HEK293 (cell line): ENCODE results near the gene ZMPSTE24.

Experiments used
- CTCF ChIA-PET: fragments of 350-600 bp; formaldehyde crosslinking; extraction: SDS; loops from one replicate; lab custom pipeline; 2021; ENCODE audit warnings: antibody characterized with exemption; lab: Yijun Ruan, JAX
- POLR2A ChIA-PET: fragments of 300-600 bp; formaldehyde crosslinking; extraction: SDS; loops from one replicate; lab custom pipeline; 2020; ENCODE audit warnings: antibody characterized with exemption, inconsistent platforms; lab: Yijun Ruan, JAX
- H3K27ac ChIP-seq: fragments of 200-500 bp; sonication (Bioruptor generic); 2 replicates; pipeline ENCODE4 v1.5.1; 2014; ENCODE audit warnings: low read depth, low read length, control low read depth, inconsistent platforms; ENCODE audit errors: extremely low read depth
- H3K36me3 ChIP-seq, 2 experiments: fragments of 200-500 bp in 1 of 2; sonication (Bioruptor generic) in 1 of 2; 1 replicate in 1 of 2; 2 replicates in 1 of 2; pipeline ENCODE4 v1.5.1; 2014 to 2017; ENCODE audit warnings: inconsistent platforms in 2 of 2, low read length in 2 of 2; ENCODE audit not compliant: control insufficient read depth in 2 of 2, insufficient read depth in 1 of 2
- H3K4me1 ChIP-seq: fragments of 200-500 bp; sonication (Bioruptor generic); 2 replicates; pipeline ENCODE4 v1.5.1; 2014; ENCODE audit warnings: mild to moderate bottlenecking, low read length, inconsistent platforms; ENCODE audit not compliant: control insufficient read depth, insufficient read depth
- H3K4me3 ChIP-seq: 2 replicates; pipeline ENCODE4 v1.5.1; 2011; ENCODE audit warnings: low read depth, mild to moderate bottlenecking, control low read depth, low read length, moderate library complexity
- H3K9me3 ChIP-seq: fragments of 200-500 bp; sonication (Bioruptor generic); 2 replicates; pipeline ENCODE4 v1.5.1; 2014; ENCODE audit warnings: low read depth, low read length, inconsistent platforms; ENCODE audit not compliant: control insufficient read depth, insufficient read depth
- ATF2 ChIP-seq: fragments of 450-650 bp; formaldehyde crosslinking; IDR thresholded peaks from 2 replicates; pipeline ENCODE4 v1.5.1; 2016; ENCODE audit warnings: missing biosample characterization, missing genetic modification characterization, low read depth
- GLI2 ChIP-seq: fragments of 450-650 bp; formaldehyde crosslinking; IDR thresholded peaks from 2 replicates; pipeline ENCODE4; 2017; ENCODE audit warnings: missing biosample characterization, missing genetic modification characterization, low read depth, borderline replicate concordance
- PRDM2 ChIP-seq: fragments of 450-650 bp; formaldehyde crosslinking; IDR thresholded peaks from 2 replicates; pipeline ENCODE4 v1.5.1; 2016; ENCODE audit warnings: missing biosample characterization, missing genetic modification characterization, borderline replicate concordance
- ZBTB44 ChIP-seq: fragments of 450-650 bp; IDR thresholded peaks from 2 replicates; pipeline ENCODE4 v1.5.1; 2018; ENCODE audit warnings: missing biosample characterization, mild to moderate bottlenecking, missing genetic modification characterization
- ZBTB49 ChIP-seq: fragments of 450-650 bp; formaldehyde crosslinking; IDR thresholded peaks from 2 replicates; pipeline ENCODE4 v1.5.1; 2016; ENCODE audit warnings: missing biosample characterization, missing genetic modification characterization, low read depth
- ZNF133 ChIP-seq: fragments of 450-650 bp; formaldehyde crosslinking; IDR thresholded peaks from 2 replicates; pipeline ENCODE4 v1.5.1; 2016; ENCODE audit warnings: missing biosample characterization, missing genetic modification characterization
- ZNF398 ChIP-seq: fragments of 450-650 bp; formaldehyde crosslinking; IDR thresholded peaks from 2 replicates; pipeline ENCODE4 v1.5.1; 2017; ENCODE audit warnings: missing biosample characterization, missing genetic modification characterization
- ZNF639 ChIP-seq: fragments of 450-650 bp; formaldehyde crosslinking; IDR thresholded peaks from 2 replicates; pipeline ENCODE4 v1.5.1; 2016; ENCODE audit warnings: missing biosample characterization, missing genetic modification characterization
- ZNF660 ChIP-seq: fragments of 450-650 bp; IDR thresholded peaks from 2 replicates; pipeline ENCODE4 v1.5.1; 2018; ENCODE audit warnings: missing biosample characterization, mild to moderate bottlenecking, missing genetic modification characterization
- ZNF677 ChIP-seq: fragments of 450-650 bp; IDR thresholded peaks from 2 replicates; pipeline ENCODE4 v1.5.0; 2018; ENCODE audit warnings: missing biosample characterization, mild to moderate bottlenecking, missing genetic modification characterization, moderate library complexity
- ZNF837 ChIP-seq: fragments of 450-650 bp; formaldehyde crosslinking; IDR thresholded peaks from 2 replicates; pipeline ENCODE4 v1.5.1; 2016; ENCODE audit warnings: missing biosample characterization, missing genetic modification characterization

Gene ZMPSTE24

GRCh38 chr1:40301541-40302299 is 43.7 kb downstream of the ZMPSTE24 start (continued):
- no peak for TF ChIP-seq ZBTB49 (tag by site-specific recombination)

- H3K4me3 ChIP-seq, result no peak overlapping the region
- H3K4me1 ChIP-seq, result no peaks in the 10 kb centered on the region
- no peak overlapping the region for H3K27ac ChIP-seq
- H3K36me3 ChIP-seq, result no peaks in the 10 kb centered on the region
- POLR2A ChIA-PET, result no interaction called here
- CTCF ChIA-PET, result no interaction called here
- TF ChIP-seq ZNF398 (tag by site-specific recombination), result no peak
- no peak for TF ChIP-seq GLI2 (tag by site-specific recombination)
- TF ChIP-seq ZNF837 (tag by site-specific recombination), result no peak
- TF ChIP-seq ZNF677 (tag by site-specific recombination), result no peak
- no peak for TF ChIP-seq ZNF133
- no peak for TF ChIP-seq PRDM2 (tag by site-specific recombination)
- TF ChIP-seq ATF2, result no peak
- TF ChIP-seq ZNF639 (tag by site-specific recombination), result no peak
- TF ChIP-seq ZNF660 (tag by site-specific recombination), result no peak
- no peak for TF ChIP-seq ZBTB44 (tag by site-specific recombination)
- TF ChIP-seq, all 188 proteins: peak for 0
- no peaks in the 10 kb centered on the region for H3K9me3 ChIP-seq
Observed at GRCh38 chr1:40302475-40302874, 44.4 kb downstream of the ZMPSTE24 start.
